HG03558 (cell line): Measurements from ENCODE around the gene CHID1.

Experiments
- ATAC-seq: cut with Tn5 transposase; IDR thresholded peaks from one replicate; pipeline ENCODE4 v1.9.1; 2021; ENCODE audit warnings: moderate number of reproducible peaks; ENCODE audit not compliant: unreplicated experiment; ENCODE audit errors: extremely low read depth

CHID1 gene

GRCh38 chr11:889687-890475 is 20.7 kb downstream of the CHID1 start:
- no peak for ATAC-seq

DNA sequence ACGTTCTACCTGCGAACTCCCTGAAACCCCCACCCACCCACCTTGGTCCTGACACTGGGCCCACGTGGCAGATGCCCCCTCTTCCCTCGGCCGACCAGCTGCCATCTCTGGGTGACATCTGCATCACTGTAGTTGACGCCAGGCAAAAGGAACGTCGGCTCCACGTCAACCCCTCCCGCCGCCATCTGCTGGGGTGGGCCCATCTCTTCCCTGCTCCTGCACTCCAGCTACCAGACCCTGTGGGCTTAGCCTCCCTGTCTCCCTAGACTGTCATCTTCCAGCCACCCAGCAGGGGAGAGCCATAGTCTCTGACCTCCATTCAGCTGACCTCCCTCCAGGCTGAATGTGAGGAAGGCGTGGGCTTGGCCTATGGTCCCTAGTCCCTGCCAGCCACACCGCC is 21.4 kb downstream of the CHID1 start:
- ATAC-seq, result no peak

- no peak for ATAC-seq
Measured at GRCh38 chr11:888310-889212, 22.0 kb downstream of the CHID1 start.

DNA sequence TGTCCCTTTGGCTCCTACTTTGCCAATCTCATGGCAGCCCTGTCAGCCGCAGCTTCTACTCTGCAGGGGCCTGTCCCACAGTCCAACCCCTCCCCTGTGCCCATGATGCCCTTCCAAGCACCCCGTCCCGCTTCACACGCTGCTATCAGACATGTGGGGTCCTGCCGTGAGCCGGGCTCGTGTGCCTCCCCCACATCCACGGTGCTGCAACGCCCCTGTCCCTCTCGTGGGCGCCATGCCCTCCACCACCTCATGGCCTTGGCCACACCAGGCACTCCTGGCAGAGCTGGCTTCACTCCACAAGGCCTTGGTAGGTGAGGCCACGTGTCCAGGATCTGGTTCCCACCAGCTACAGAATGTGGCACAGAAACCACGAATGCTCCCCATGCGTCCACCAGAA is 23.0 kb downstream of the CHID1 start:
- no peak for ATAC-seq

DNA sequence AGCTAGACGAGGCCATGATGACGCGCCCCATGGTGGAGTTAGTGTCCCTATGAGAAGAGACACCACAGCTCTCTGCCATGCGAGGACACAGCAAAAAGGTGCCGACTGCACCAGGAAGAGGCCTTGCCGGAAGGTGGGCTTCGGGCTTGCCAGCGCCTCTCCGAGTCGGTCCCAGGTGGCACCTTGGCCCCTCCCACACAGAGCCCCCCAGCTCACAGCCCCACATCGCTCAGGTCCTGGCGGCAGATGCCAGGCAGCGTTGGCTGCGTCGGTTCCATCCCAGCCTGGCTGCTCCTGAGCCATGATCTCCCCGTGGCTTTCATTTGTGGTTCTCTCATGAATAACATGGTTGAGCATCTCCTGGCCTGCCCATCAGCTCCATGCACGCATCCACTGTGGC is 24.0 kb downstream of the CHID1 start:
- no peak for ATAC-seq

DNA sequence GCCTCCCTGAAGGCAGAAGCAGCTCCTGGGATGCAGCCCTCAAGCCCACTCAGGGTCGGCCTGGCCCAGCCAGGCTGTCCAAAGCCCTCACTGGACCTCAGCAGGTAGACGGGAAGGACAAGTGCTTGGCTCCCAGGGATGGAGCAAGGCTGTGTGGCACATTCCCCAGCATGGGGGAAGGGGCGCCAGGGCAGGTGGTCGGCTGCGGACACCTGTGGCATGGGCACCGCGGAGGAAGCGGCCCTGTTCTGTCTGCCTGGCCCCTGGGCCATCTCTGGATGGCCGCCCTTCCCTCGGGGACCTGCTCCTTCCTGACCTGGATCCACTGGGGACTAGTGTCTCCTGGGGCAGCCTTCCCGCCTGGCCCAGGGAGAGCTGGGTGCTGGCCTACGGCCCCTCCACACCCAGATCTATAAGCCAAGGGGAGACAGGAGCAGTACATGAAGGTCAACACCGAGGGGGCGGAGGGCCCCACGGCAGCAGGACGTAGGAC is 26.0 kb downstream of the CHID1 start:
- ATAC-seq, result no peak

DNA sequence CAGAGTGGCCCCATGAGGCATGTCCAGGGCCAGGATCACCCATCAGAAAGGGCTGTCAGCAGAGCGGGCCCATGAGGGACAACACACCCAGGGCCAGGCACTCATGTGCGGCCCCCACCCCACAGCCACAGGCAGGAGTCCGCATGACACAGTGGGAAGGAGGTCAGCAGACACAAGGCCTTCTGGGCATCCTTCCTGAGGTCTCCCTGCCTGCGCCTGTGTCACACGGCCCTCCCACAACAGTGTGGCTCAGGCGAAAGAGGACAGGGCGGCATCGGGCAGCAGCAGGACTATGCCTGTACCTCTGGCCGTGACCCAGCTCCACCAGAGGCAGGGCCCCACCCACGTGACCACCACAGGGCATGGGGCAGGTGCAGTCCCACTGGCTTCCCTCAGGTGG is 27.1 kb downstream of the CHID1 start:
- no peak for ATAC-seq

- ATAC-seq, result no peak
Measured at GRCh38 chr11:882596-882995, 28.0 kb downstream of the CHID1 start.

- no peak for ATAC-seq
Measured at GRCh38 chr11:880447-880846, 30.2 kb downstream of the CHID1 start.

DNA sequence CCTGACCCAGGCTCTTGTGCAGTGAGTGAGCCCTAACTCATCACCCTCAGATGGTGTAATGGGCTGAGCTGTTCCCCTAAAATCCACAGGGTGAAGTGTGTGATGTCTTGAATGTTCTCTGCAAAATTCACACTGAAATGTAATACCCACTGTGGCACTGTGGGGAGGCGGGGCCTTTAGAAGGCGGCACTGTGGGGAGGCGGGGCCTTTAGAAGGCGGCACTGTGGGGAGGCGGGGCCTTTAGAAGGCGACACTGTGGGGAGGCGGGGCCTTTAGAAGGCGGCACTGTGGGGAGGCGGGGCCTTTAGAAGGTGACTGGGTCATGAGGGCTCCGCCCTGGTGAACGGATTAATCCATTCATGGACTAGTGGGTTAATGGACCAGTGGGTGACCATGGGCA is 33.0 kb downstream of the CHID1 start:
- ATAC-seq, result no peak

DNA sequence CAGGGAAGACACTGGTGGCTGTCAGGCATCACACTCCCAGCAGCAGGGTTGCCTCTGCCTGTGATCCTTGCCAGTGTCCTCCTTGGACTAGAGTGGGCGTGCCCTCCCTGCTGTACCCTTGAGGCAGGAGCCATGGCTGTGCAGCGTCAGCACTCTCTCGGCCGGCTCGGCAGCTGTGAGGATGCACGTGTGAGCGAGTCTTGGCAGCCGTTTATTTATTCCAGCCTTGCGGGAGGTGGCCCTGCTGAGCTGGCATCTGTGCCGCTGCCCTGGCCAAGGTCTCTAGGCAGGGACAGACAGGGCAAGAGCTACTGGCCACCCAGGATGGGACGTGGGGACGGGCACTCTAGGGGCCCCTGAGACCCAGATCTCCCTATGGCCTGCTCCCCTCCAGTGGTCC is 34.1 kb downstream of the CHID1 start:
- ATAC-seq, result no peak

DNA sequence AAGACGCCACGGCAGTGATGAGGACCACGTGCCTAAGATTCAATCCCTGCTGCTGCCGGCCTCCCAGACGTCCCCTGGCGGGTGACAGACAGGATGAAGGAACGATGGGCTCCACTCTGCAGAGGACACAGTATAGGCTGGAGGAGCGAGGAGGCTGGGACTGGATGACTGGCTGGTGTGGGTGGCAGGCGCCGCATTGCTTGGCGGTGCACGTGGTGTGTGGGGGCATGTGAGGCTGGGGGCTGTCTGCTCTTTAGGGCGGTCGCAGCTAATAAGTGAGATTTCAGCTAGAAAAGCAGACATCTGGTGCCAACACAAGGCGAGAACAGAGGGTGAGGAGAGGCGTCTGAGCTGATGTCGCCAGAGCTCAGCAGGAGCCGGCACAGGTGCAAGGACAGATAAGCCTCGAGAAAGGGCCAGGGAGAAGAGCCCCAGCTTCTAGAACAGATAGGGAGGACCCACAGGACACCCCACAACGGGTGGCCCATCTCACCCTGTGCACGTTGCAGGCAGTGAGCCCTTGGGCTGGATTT is 34.8 kb downstream of the CHID1 start:
- ATAC-seq, result no peak

- ATAC-seq, result no peak
Measured at GRCh38 chr11:875203-875602, 35.4 kb downstream of the CHID1 start.

- no peak for ATAC-seq
Measured at GRCh38 chr11:873706-874105, 36.9 kb downstream of the CHID1 start.

DNA sequence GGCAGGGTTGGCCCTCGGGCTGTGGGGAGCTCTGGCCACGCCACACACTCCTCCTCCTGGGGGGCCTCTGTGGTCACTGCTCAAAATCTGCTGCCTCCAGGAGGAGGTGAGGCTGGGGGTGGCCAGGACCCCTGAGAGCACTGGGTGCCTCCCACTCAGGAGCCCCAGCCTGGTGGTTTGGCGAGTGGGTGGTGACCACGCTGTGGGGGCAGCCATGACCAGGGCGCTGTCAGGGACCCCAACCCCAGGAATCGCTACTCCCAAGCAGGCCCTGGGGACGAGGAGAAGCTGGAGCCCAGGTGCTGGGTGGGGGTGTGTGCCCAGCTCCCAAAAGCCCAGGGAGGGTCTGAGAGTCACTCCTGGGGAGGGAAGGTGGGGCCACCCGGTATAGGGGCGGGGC is 37.8 kb downstream of the CHID1 start:
- no peak for ATAC-seq

DNA sequence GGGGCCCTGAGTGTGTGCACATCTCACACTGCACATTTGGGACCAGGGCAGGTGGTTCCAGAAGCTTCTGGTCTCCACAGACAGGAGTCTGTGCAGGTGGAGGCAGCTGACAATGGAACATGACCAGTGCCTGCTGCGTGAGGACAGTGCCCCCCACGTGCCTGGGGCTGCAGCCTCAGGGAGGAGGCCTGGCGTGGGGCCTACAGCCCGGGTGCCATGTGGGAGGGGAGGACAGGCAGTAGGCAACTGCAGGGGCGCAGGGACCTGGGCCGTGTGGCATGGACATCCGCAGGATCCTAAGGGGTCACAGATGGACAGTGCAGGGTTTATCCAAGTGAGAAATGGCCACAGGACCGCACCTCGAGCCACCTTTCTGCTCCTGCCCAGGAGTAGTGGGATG is 39.1 kb downstream of the CHID1 start:
- no peak for ATAC-seq

DNA sequence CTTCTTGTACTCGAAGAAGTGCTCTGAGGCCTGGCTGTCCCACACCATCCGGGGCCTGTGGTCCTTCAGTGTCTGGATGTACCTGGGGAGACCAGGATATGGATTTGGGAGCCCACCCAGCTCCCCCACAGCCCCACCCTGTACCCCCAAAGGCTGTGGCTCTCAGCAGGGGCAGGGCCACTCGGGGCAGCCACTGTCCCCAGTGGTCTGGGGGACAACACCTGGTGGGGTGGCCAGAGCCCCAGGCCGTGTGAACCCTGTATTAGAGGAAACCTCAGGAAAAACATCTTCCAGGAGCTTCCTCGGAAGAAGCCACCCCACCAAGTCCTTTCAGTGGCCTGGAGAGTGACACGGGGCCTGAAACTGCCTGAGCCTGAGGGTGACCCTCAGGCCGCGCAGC is 40.2 kb downstream of the CHID1 start:
- no peak for ATAC-seq

DNA sequence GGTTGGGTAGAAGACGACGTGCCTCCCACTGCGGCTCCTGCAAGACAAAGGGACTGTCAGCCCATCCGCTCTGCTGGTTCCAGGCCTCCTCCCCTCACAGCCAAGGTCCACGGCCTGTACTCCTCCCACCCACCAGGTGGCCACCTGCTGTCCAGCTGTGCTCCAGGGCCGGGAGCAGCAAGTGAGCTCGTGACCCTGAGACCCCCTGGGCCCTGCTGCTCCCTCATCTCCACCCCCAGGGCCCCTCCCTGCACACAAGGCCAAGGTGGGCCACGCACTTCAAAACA is 40.5 kb downstream of the CHID1 start:
- no peak for ATAC-seq

- no peak for ATAC-seq
Measured at GRCh38 chr11:869399-870126, 41.0 kb downstream of the CHID1 start.

- ATAC-seq, result no peak
Measured at GRCh38 chr11:868802-869201, 41.8 kb downstream of the CHID1 start.

GRCh38 chr11:868394-868793 is 42.2 kb downstream of the CHID1 start:
- no peak for ATAC-seq
